GM21423 (cell line): ENCODE results near the gene FUBP1.
"Not testable (repeated sequence)": the region's sequence is repeated elsewhere in the genome, so short reads cannot be mapped to it uniquely, and the experiment has no call there.

Experiments used
- ATAC-seq: cut with Tn5 transposase; IDR thresholded peaks from one replicate; pipeline ENCODE4 v1.9.1; 2021; ENCODE audit warnings: mild to moderate bottlenecking, moderate library complexity; ENCODE audit not compliant: unreplicated experiment

The FUBP1 gene

DNA sequence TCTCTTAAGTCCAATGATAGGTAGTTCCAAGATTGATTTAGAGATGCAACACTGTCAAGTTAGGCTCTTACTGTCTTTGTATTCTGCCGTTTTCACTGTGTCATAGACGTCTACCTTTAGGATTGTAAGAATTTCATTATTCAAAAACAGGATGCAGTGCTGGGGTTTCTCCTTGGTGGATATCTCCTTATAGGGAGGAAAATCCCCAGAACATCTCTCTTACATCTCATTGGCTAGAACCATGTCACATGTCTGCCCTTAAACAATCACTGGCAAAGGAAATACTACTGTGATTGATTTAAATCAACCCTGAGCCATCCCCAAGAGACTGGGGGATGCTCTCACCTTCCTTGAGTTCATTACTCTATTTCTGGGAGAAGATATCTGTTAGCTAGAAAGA, 10.9 kb upstream of the FUBP1 start:
- ATAC-seq, result no peak

- ATAC-seq, result no peak
Measured at GRCh38 chr1:77987919-77988318, 9.0 kb upstream of the FUBP1 start.

- no peak for ATAC-seq
Measured at GRCh38 chr1:77986810-77987209, 7.9 kb upstream of the FUBP1 start.

- no peak for ATAC-seq
Measured at GRCh38 chr1:77984629-77985028, 5.8 kb upstream of the FUBP1 start.

GRCh38 chr1:77983997-77984355, 5.1 kb upstream of the FUBP1 start:
- no peak for ATAC-seq

DNA sequence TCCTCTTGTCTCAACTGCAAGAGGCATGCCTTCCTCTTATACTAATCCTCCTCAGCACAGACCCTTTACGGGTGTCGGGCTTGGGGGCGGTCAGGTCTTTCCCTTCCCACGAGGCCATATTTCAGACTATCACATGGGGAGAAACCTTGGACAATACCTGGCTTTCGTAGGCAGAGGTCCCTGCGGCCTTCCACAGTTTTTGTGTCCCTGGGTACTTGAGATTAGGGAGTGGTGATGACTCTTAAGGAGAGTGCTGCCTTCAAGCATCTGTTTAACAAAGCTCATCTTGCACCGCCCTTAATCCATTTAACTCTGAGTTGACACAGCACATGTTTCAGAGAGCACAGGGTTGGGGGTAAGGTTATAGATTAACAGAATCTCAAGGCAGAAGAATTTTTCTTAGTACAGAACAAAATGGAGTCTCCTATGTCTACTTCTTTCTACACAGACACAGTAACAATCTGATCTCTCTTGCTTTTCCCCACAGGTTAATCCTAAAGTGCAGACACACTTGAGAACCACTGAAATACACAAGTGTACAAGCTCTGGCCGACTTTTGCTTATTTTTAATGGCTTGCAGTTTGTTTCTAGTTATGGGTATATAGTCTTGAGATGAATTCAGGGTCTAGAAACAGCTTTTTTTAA, 4.6 kb upstream of the FUBP1 start:
- not testable (repeated sequence) for ATAC-seq

GRCh38 chr1:77978293-77978968, 441 bp downstream of the FUBP1 start:
- peak; percentile 61 for ATAC-seq

DNA sequence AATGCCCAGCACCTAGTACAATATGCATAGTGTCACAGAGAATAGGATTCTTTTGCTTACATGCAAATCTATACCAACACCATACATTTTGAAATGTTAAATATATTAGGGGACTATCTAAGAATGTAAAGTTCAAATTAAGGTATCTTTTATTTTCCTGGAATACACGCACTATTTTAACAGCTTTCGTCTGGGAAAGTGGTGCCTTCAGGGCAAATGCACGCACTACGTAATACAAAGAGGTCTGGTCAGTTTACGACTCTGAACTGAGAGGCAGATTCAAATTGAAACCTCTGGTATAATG, 931 bp downstream of the FUBP1 start:
- no peak for ATAC-seq

GRCh38 chr1:77976433-77977076, 2.3 kb downstream of the FUBP1 start:
- ATAC-seq, result no peak

DNA sequence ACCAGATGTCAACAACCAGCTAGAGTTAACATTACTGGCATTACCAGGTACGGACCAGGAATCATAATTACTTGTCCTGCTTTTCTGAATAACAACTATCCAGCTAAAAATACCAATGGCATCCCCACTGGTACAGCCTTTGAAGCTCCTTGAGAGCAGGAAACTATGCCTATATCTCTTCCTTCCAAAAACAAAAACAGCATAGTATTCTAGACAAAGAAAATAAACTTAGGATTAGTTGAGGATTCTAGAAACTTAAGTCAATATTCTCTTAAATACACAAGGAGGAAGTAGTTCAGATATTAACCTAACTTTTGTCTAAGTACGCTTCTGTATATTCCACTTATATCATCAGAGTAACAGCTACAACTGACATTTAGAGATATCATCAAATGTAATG, 3.0 kb downstream of the FUBP1 start:
- no peak for ATAC-seq

GRCh38 chr1:77975386-77975785, 3.5 kb downstream of the FUBP1 start:
- no peak for ATAC-seq

DNA sequence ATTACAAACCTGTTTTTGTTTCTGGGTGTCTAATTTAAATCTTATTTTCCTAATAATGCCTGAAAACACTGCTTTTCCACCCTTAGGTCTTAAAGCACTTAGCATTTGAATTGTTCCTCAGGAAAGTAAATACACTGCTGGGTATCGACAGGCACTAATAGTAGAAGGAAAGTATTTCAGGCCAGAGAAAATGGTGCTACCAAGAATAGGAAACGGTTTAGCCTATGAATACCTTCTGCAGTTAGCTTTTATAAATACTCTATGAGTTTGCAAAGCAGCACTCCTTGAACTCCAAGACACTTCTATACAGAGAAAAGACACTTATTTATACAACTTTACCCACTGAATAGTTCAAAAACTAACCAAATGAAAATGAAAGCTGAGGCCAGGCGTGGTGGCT, 6.8 kb downstream of the FUBP1 start:
- no peak for ATAC-seq

DNA sequence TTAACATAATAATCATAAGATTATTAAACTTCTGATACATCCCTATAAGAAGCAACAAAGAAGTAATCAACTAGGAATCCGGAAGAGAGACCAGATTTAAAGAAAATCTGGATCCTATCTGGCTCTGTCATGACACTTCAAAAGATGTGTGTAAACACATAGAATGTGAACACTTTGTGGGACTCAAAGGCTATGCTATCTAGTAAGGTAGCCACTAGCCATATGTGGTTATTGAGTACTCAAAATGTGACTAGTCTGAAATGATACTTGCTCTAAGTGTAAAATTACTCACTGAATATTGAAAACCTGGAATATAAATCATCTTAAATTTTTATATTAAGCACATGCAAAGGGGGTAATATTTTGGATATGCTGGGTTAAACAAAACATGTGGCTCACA, 8.7 kb downstream of the FUBP1 start:
- ATAC-seq, result no peak

DNA sequence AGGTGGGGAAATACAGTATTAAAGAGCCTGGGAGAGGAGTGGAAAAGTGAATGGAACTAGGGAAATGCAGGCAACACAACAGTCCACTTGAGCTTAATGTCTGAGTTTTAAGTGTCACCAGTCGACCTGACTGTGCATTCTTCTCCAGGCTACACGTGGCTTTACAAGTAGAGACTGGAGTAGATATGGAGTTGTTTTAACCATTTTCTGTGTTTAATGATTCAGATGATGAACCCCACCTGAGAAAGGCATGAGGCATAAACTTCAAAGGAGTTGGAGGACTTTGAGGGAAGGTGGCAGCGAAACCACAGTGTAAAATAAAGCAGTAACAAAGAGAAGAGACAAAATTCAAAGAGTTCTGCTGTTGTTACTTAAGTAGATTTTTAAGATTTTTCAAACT, 12.6 kb downstream of the FUBP1 start:
- ATAC-seq, result no peak

GRCh38 chr1:77961392-77961791, 17.5 kb downstream of the FUBP1 start:
- no peak for ATAC-seq

DNA sequence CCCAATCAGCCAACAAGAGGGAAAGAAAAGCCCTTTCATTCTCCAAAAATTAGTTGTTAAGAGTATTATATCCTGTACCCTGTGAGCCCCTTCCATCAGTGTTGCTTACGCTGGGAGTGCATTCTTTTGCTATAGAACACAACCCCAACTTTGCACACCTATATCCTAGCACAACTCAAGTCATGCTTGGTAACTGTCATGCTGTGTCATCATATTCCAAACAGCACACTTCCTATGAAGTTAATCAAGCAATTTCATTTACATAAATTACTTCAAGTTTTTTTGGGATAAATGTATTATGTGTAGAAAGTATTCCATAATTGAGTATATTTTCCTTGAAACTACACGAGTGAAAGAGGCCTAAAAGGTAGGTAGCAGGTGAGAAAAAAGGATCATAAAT, 20.0 kb downstream of the FUBP1 start:
- ATAC-seq, result no peak

GRCh38 chr1:77958391-77958790, 20.5 kb downstream of the FUBP1 start:
- no peak for ATAC-seq

DNA sequence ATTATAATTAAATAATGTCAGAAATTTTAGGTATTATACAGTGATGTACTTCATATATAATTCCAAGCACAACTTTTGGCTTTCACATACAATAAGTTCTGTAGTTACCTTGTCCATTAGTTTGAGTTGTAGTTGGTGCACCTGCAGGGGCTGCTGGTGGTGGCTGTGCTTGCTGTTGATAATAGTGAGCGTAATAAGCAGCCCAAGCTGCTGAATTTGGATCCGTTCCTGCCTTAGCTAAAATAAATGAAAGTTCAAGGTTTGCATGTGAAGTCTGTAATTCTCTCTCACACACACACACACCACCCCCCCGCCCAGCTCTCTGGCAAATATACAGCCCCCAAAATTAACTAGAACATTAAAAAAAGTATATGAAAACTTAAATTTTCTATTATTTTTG, 22.4 kb downstream of the FUBP1 start:
- no peak for ATAC-seq

- ATAC-seq, result no peak
Measured at GRCh38 chr1:77955709-77956108, 23.2 kb downstream of the FUBP1 start.

GRCh38 chr1:77954521-77954920, 24.4 kb downstream of the FUBP1 start:
- ATAC-seq, result no peak

GRCh38 chr1:77953907-77954306, 25.0 kb downstream of the FUBP1 start:
- no peak for ATAC-seq

- ATAC-seq, result no peak
Measured at GRCh38 chr1:77951328-77951727, 27.5 kb downstream of the FUBP1 start.

DNA sequence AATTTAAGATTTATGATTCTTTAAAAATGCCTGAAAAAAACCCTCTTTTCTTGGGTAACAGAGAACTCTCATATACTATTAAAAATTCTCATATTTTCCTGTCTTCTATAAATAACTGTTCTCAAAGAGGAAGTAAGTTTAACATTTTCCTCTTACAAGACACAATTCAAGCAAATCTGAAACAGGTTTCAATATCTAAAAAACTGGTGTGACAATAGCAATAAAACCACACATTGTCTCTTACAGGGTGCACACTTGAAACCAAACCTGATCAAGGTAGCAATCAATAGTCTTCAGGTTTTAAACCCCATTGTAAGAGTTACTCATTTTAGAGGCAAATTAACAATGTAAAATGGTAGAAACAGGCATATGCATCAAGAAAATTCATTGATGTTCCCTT, 28.0 kb downstream of the FUBP1 start:
- peak; percentile 69 for ATAC-seq
